Measurements from ENCODE around the gene HSDL1. TPM values are rescaled to one million over a fixed set of nuclear protein-coding genes. Genes with fewer than 3 reads are reported as not detected.

The HSDL1 gene
- total and polyA plus RNA-seq, 2 of the 8 experiments (the other 6 are each of a cell fraction or from before 2014, with no cell fraction given), result 25.0 to 55.7 TPM

DNA sequence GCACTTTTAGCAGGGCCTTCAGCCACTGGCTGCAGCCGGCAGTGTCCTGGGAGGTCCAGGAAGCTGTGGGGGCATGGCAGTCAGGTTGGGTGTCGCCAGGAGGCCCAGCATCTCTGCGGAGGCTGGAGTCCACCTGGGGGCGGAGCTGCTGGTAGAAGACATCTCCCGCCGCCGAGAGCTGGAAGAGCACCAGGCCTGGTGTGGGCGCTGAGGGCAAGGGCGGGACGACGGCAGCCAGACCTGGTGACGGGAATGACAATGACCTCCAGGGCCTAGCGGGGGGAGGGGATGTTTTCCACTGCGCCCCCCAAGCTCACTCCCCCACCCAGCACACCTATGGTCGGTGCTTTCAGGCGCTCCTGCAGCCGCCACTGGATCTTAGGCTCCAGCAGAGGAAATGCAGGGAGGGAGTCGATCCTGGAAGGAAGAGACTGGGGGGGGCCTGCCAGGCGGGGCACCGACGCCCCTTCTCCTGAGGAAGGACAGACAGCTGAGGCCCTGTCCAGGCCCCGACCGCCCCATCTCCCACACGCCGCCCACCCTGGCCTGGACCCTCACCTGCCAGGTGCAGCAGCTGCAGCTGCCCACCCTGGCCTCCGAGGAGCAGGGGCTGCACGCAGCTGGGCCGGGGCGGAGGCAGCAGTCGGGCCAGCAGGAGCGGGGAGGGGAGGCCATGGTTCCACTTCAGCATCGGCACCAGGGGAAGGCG is 34.8 kb upstream of the HSDL1 start (continued):
- no peak for TF ChIP-seq PHF8 (conservative IDR thresholded peaks at IDR 0.05; ENCODE audit: low read depth, low read length)
- TF ChIP-seq, protein P1, sequence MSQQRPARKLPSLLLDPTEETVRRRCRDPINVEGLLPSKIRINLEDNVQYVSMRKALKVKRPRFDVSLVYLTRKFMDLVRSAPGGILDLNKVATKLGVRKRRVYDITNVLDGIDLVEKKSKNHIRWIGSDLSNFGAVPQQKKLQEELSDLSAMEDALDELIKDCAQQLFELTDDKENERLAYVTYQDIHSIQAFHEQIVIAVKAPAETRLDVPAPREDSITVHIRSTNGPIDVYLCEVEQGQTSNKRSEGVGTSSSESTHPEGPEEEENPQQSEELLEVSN (IDR thresholded peaks at IDR 0.05), result no peak
- TF ChIP-seq TBP (IDR thresholded peaks at IDR 0.05; ENCODE audit: low read depth, low read length), result no peak
- no peak for TF ChIP-seq RFX5 (IDR thresholded peaks at IDR 0.05; ENCODE audit: borderline replicate concordance, low read depth, low read length)
